ENCODE data around the gene KREMEN1. TPM values are rescaled to one million over a fixed set of nuclear protein-coding genes. Genes with fewer than 3 reads are reported as not detected.

KREMEN1 gene
- total RNA-seq, 4 donors from 2014 or later: 7.5 to 35.8 (median 15.4) TPM

- intact Hi-C loops (cut with DNase I; ENCODE audit: low total_unique reads): no loop called here
- no peak for TF ChIP-seq CTCF (IDR thresholded peaks at IDR 0.05 in 4 of 5, conservative IDR thresholded peaks at IDR 0.05 in 1 of 5)
- TF ChIP-seq POLR2A (IDR thresholded peaks at IDR 0.05): no peak
- Histone ChIP-seq H3K27me3 (no peaks in the 10 kb centered on the region), H3K36me3 (no peaks in the 10 kb centered on the region), H3K9me3 (no peaks in the 10 kb centered on the region), H3K4me1 (peaks cover 19 to 23% of the 10 kb centered on the region in 2 donors), H3K4me3 (no peak overlapping the region), H3K27ac (peak overlapping the region in 1 of 4 donors; percentile 81)
- no peak for ATAC-seq
- in situ Hi-C loops (cut with MboI; ENCODE audit: low sequenced_read_pairs in 4 of 4): loop anchor here (25.0 kb wide), 1 partner anchor 417 kb away; no protein-coding TSS in a partner anchor
- DNase-seq: no peak
These were observed 43.4 kb upstream of the KREMEN1 start for GRCh38 chr22:29029202-29030000.

- Histone ChIP-seq H3K9me3 (no peaks in the 10 kb centered on the region), H3K27me3 (no peaks in the 10 kb centered on the region), H3K4me1 (peaks cover 19 to 23% of the 10 kb centered on the region in 2 donors), H3K4me3 (peak overlapping the region; percentile 51 to 70 (median 58)), H3K36me3 (no peaks in the 10 kb centered on the region), H3K27ac (peak overlapping the region; percentile 69 to 83 (median 80))
- intact Hi-C loops (cut with DNase I; ENCODE audit: low total_unique reads) (loop anchor here (1.0 to 10.0 kb wide), 3 partner anchors 51 to 425 kb away; partner anchors contain the start of gene XBP1), in situ Hi-C loops (cut with MboI; ENCODE audit: low sequenced_read_pairs in 4 of 4) (loop anchor here (25.0 kb wide), 1 partner anchor 418 kb away; no protein-coding TSS in a partner anchor)
- ATAC-seq (no peak), DNase-seq (no peak)
- TF ChIP-seq CTCF (IDR thresholded peaks at IDR 0.05 in 4 of 5, conservative IDR thresholded peaks at IDR 0.05 in 1 of 5) (no peak), POLR2A (IDR thresholded peaks at IDR 0.05) (no peak)
These were observed 42.7 kb upstream of the KREMEN1 start for GRCh38 chr22:29030016-29030617.

- H3K27me3 ChIP-seq: no peaks in the 10 kb centered on the region
- DNase-seq (peak; percentile 64 to 82), ATAC-seq (peak; percentile 69 to 77)
- H3K4me1 ChIP-seq: peaks cover 19 to 23% of the 10 kb centered on the region in 2 donors
- no peaks in the 10 kb centered on the region for H3K9me3 ChIP-seq
- TF ChIP-seq CTCF (IDR thresholded peaks at IDR 0.05 in 4 of 5, conservative IDR thresholded peaks at IDR 0.05 in 1 of 5) (no peak), POLR2A (IDR thresholded peaks at IDR 0.05) (no peak)
- intact Hi-C loops (cut with DNase I; ENCODE audit: low total_unique reads) (loop anchor here (1.0 to 10.0 kb wide), 3 partner anchors 51 to 426 kb away; partner anchors contain the start of gene XBP1), in situ Hi-C loops (cut with MboI; ENCODE audit: low sequenced_read_pairs in 4 of 4) (loop anchor here (25.0 kb wide), 1 partner anchor 418 kb away; no protein-coding TSS in a partner anchor)
- H3K4me3 ChIP-seq: peak overlapping the region; percentile 51 to 70 (median 58)
- no peaks in the 10 kb centered on the region for H3K36me3 ChIP-seq
- H3K27ac ChIP-seq: peak overlapping the region; percentile 69 to 83 (median 80)
These were observed 42.1 kb upstream of the KREMEN1 start for GRCh38 chr22:29030618-29031226.

- DNase-seq: peak; percentile 34 to 67
- no peaks in the 10 kb centered on the region for H3K9me3 ChIP-seq
- H3K27me3 ChIP-seq: no peaks in the 10 kb centered on the region
- H3K4me1 ChIP-seq: peaks cover 19 to 23% of the 10 kb centered on the region in 2 donors
- peak; percentile 90 to 93 for ATAC-seq
- in situ Hi-C loops (cut with MboI; ENCODE audit: low sequenced_read_pairs in 4 of 4) (loop anchor here (25.0 kb wide), 1 partner anchor 419 kb away; no protein-coding TSS in a partner anchor), intact Hi-C loops (cut with DNase I; ENCODE audit: low total_unique reads) (loop anchor here (5.0 to 10.0 kb wide), 2 partner anchors 229 to 427 kb away; partner anchors contain the start of gene XBP1)
- H3K27ac ChIP-seq: peak overlapping the region; percentile 69 to 83 (median 80)
- peak overlapping the region; percentile 51 to 70 (median 58) for H3K4me3 ChIP-seq
- TF ChIP-seq CTCF (IDR thresholded peaks at IDR 0.05 in 4 of 5, conservative IDR thresholded peaks at IDR 0.05 in 1 of 5) (peak in 1 of 5 experiments; percentile 19), POLR2A (IDR thresholded peaks at IDR 0.05) (no peak)
- no peaks in the 10 kb centered on the region for H3K36me3 ChIP-seq
These were observed 41.4 kb upstream of the KREMEN1 start for GRCh38 chr22:29031227-29032011.
